Fibroblast of gingiva (primary cell): Measurements from ENCODE around the gene MGAT5B.

Experiments used
- DNase-seq: peaks from one replicate; pipeline ENCODE4 v3.0.0-alpha.2; 2011; ENCODE audit warnings: low read depth

MGAT5B gene

GRCh38 chr17:76927982-76928381 is 59.8 kb downstream of the MGAT5B start:
- DNase-seq: no peak

- DNase-seq: no peak
Observed at GRCh38 chr17:76929148-76929547, 60.9 kb downstream of the MGAT5B start.

- DNase-seq: no peak
Observed at GRCh38 chr17:76929601-76930000, 61.4 kb downstream of the MGAT5B start.

DNA sequence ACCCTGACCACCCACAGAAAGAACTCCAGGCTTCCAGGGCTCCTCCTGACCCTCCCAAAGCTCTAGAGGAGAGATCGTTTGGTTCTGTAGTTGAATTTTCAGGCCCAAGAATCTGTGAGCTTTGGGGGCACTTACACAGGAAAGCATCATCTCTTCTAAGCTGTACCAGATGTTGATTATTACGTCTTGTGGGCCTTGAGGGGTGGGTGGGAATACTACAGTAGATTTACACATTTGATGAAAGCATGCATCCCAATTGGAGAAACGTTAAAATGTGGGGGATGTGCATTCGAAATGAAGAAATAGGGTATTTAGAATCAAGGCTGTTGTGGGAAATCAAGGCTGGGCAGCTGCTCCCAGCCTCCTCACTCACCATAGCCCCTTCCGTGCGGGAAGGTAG is 61.9 kb downstream of the MGAT5B start:
- DNase-seq: no peak

GRCh38 chr17:76932402-76933333 is 64.5 kb downstream of the MGAT5B start:
- no peak for DNase-seq

DNA sequence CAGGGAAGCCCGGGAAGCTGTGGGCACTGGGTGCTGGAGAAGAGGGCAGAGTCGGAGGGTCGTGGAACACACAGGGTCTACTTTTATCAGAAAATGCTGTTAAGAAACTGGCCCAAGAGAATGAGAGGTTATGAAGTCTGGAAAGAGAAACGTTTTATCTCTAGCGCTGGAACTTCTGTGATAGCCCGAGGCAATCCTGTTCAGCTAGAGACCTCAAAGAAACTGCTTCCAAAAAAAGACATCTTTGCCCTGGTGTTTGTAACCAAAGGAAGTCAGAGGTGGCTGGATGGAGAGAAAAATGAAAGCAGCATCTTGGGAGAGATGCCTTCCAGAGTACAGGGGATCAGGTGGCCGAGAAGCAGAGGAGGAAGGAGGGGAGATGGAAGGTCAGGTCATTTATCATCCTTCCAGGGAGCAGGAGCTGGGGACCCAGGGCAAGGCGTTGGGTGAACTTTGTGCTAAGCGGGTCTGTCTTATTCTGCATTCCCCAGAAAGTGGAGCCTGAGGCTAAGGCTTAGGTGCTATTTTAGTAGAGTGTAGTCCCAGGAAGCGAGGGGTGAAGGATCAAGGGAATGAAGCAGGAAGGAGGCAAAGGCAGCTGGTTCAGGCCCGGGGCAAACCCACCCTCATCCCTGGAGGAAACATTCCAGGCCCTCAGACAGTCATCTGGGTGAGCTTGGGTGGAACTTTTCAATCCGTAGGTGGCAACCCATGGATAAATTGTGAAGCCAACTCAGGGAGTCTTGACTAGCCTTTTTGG is 66.5 kb downstream of the MGAT5B start:
- DNase-seq: no peak

- peak; percentile 15 for DNase-seq
Observed at GRCh38 chr17:76935331-76935730, 67.1 kb downstream of the MGAT5B start.

DNA sequence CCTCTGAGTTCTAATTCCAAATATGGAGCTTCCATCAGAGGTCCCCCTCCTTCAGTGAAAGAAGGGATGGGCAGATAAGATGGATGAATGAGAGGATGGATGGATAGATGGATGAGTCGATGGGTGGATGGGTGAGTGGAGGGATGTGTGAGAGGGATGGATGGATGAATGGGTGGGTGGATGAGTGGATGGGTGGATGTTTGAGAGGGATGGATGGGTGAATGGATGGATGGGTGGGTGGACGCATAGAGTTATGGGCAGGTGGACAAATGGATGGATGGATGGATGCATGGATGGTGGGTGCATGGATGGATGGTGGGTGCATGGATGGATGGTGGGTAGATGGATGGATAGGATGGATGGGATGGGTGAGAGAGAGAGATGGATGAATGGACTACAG is 69.0 kb downstream of the MGAT5B start:
- no peak for DNase-seq

DNA sequence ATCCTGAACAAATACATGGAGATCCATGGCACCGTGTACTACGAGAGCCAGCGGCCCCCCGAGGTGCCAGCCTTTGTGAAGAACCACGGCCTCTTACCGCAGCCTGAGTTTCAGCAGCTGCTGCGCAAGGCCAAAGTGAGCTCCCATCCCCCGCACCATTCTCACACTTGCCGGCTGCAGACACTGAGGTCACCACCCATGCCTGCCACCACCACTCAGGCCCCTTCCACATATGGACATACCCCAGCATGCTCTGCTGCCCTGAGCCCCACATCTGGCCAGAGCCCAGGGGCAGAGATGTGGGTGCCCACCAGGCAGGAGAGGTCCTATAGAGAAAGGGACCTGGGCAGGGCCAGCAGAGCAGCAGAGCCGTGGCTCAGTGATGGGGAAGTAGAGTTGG is 69.8 kb downstream of the MGAT5B start:
- DNase-seq: no peak

DNA sequence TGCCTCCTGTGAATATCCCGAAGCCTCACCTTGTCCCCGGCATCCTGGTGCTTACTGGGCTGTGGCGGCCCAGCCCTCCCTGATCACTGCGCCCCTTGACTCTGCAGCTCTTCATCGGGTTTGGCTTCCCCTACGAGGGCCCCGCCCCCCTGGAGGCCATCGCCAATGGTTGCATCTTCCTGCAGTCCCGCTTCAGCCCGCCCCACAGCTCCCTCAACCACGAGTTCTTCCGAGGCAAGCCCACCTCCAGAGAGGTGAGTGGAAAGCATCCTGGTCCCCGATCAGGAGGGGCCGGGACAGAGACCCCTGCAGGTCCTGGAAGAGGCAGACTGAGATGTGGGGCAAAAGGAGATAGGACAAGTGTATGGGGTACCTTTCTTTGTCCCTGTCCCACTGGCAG is 72.1 kb downstream of the MGAT5B start:
- no peak for DNase-seq

DNA sequence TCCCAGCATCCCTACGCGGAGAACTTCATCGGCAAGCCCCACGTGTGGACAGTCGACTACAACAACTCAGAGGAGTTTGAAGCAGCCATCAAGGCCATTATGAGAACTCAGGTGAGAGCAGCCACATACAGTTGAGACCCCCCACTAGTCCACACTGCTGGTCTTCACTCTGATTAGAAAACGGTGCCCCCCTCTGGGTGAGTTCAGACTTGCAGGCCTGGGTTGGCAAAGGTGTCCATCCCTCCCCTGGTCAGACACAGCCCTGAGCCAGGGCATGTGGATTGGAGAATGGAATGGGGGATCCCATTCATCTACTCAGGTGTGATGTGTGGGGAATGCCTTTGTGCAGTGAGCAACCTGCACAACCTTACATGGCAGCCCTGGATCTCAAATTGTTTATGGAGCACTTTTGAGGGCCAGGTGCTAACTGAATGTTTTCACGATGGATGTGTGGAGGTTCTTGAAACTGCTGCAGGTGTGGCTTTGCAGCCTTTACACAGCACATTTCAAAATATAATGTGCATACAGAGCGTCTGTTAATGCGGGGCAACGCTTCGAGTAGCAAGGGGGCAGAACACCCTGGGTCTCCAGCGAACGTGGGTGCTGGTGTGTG is 72.6 kb downstream of the MGAT5B start:
- DNase-seq: no peak

- DNase-seq: no peak
Observed at GRCh38 chr17:76943202-76943601, 75.0 kb downstream of the MGAT5B start.

DNA sequence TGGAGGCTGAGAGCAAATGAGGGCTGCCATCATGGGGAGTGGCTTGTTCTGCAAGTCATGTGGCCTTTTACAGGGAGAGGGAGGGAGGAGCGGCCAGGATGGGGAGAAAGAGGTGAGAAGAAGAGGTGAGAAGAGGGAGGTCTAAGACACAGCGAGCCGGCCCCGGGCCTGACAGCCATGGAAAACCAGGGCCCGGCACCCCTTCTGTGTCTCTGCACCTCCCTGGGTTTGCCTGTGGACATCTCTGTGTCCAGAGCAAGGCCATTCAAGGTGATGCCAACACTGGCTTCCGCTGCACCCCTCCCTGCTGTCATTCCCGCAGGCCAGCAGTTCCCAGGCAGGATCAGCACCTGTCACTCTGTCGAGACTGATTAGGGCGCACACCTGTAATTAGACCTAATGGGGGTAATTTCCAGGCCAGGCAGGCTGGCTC is 75.6 kb downstream of the MGAT5B start:
- no peak for DNase-seq

DNA sequence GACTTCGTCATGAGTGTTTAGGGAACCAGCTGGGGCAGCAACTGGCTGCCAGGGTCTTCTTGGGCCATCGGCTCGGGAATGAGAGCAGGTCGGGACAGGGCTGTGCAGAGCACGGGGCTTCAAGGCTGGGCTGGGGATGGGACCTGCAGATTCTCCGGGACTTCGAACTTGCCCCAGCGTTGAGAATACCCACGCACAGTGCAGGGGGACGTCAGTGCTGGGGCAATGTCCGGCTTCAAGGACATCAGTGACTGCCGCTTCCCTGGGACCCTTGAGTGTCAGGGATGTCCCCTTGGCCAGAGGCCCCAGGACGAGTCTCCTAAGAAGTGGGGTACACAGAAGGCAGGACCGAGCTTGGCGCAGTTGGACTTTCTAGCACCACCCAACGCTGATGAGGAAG is 76.3 kb downstream of the MGAT5B start:
- no peak for DNase-seq

- DNase-seq: no peak
Observed at GRCh38 chr17:76946111-76946771, 78.0 kb downstream of the MGAT5B start.

GRCh38 chr17:76946772-76947135 is 78.5 kb downstream of the MGAT5B start:
- no peak for DNase-seq

DNA sequence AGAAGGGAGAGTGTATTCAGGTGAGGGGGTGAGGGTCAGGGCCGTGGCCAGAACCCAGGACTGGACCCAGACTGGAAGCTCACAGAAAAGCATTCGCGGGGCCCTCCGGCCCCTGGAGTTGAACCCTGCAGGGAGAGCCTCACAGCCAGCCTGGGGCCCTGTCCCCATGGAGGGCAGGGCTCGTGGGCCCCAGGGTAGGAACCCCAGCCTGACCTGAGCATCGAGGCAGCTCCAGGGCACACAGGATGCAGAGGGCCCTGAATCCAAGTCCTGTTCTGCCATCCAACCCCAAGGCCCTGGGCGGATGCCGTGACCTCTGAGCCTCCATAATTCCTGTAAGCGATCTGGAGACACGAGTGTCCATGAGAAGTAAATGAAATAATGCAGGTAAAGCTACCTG is 79.1 kb downstream of the MGAT5B start:
- no peak for DNase-seq

- DNase-seq: no peak
Observed at GRCh38 chr17:76947771-76948170, 79.6 kb downstream of the MGAT5B start.

- DNase-seq: no peak
Observed at GRCh38 chr17:76948301-76948700, 80.1 kb downstream of the MGAT5B start.

- no peak for DNase-seq
Observed at GRCh38 chr17:76948726-76949342, 80.6 kb downstream of the MGAT5B start.

- DNase-seq: no peak
Observed at GRCh38 chr17:76949913-76950695, 81.9 kb downstream of the MGAT5B start.
